C4-2B (cell line): ENCODE measurements around the gene CDKN2B-AS1.

Source experiments
- CTCF ChIP-seq: fragments of 450-650 bp; conservative IDR thresholded peaks from 2 replicates; pipeline ENCODE4 v1.5.1; 2017; ENCODE audit warnings: mild to moderate bottlenecking
- ZFX ChIP-seq: fragments of 450-650 bp; IDR thresholded peaks from 2 replicates; pipeline ENCODE4 v1.6.1; 2017

GRCh38 chr9:22097707-22098106, 103.1 kb downstream of the CDKN2B-AS1 start:
- TF ChIP-seq ZFX (no peak), CTCF (no peak)
